Stimulated activated CD8-positive, alpha-beta memory T cell treated with anti-CD3 and anti-CD28 coated beads, Interleukin-7, amount 100 ng/mL, for 24 hours (primary cell): Measurements from ENCODE around the gene TRMT112.
"Not testable (repeated sequence)": the region's sequence is repeated elsewhere in the genome, so short reads cannot be mapped to it uniquely, and the experiment has no call there.

Experiments used
- DNase-seq: peaks from one replicate; pipeline ENCODE4 v3.0.0-alpha.2; 2020; ENCODE audit warnings: low read depth

TRMT112 gene

DNA sequence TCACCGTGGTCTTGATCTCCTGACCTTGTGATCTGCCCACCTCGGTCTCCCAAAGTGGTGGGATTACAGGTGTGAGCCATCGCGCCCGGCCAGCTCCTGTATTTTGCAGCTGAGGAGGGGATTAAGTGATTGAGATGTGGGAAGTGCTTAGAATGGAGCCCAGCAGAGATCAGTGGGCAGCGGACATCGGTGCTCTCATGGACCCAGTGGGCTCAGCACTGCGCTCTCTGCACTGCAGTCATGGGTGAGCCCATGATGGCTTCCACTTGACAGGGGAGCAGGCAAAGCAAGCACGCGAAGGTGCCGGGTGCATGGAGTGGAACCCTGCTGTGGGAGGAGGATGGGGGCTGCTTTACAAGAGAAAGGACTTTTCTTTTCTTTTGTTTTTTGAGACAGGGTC is 13.5 kb upstream of the TRMT112 start:
- DNase-seq: no peak

DNA sequence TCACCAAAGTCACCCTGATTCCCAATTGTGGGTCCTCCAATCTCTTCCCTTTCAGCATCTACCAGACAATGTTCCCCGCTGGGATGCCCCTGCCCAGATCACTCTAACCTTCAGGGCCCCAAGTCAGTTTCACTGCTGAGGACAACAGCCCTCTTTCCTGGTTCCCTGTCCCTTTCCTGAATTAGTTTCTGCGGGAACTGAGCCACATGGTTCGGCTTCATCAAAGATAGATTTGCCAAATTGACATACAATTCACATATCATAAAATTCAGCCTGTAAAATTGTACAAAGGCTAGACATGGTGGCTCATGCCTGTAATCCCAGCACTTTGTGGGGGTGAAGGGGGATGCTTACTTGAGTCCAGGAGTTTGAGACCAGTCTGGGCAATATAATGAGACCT is 10.6 kb upstream of the TRMT112 start:
- no peak for DNase-seq

DNA sequence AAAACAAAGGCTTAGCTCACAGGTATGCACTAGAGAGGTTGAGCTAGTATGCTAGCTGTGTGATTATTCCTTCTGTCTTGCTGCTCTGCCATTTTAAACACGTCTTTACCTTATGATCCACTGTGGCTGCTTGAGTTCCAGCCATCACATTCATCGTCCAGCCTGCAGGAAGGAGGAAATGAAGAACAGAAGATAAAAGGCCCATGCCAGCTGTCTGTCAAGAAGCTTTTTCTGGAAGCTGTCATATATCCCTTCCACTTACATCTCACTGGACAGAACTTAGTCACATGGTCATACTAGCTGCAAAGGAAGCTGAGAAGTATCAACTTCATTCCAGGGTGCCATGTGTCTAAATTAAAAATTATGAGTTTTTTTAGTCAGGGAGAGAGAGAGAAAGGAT is 10.0 kb upstream of the TRMT112 start:
- no peak for DNase-seq

DNA sequence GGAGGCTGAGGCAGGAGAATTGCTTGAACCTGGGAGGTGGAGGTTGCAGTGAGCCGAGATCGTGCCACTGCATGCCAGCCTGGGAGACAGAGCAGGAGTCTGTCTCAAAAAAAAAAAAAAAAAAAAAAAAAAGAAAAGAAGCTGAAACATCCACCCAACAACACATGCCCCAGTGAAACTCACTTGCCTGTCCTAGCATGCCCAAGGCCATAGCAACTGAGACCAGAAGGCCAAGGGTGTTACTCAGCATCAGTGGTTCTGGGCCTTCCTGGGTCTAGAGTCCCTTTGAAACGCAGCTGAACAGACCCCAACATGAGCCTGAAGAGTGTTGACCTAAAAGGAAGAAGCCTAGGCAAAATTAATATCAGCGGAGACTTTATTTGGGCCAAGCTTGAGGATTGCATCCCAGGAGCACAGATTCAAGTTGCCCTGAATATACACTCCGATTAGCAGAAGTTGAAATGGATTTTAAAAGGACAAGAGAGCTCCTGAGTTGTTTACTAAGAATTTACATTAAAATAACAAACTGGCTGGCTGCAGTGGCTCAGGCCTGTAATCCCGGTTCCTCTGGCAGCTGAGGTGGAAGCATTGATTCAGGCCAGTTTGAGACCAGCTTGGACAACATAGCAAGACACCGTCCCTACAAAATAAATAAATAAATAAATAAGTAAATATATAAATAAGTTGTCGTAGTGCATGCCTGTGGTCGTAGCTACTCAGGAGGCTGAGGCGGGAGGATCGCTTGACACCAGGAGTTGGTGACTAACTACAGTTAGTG is 7.5 kb upstream of the TRMT112 start:
- no peak for DNase-seq

DNA sequence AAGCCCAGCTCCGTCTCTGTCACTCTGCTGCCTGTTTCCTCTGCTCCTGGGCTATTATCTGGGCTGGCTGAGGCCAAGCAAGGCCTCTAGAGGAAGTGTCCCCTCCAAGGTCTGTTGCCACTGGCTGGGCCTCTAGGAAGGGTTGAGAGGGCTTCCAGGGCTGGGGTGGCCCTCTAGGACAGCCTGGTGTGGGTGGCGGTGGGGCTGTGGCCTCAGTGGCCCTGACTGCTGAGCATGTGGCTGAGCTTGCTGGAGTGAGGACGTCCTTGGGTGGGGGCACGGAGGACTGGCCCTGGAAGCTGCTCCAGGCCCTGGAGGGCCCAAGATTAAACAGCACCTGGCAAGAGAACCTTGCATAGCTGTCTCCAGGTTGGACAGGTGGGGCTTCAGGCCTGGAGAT is 6.6 kb upstream of the TRMT112 start:
- DNase-seq: not testable (repeated sequence)

DNA sequence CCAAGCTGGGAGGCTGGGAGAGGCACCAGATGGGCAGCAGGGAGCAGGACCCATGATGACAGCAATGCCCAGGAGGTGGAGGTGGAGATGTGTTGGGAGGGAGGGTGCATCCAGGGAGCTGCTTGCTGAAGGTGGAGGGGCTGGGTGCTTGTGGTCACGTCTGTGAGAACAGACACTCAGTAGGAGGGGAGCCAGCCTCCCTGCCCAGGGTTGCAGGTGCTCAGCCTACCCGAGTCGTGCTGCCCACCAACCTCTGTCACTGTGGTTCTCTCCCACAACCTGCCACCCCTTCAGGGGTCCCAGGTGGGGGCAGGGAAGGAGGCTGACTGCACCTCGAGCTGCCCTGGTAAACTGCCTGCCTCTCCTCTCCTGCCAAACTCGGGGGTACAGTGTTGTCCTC is 6.0 kb upstream of the TRMT112 start:
- no peak for DNase-seq

DNA sequence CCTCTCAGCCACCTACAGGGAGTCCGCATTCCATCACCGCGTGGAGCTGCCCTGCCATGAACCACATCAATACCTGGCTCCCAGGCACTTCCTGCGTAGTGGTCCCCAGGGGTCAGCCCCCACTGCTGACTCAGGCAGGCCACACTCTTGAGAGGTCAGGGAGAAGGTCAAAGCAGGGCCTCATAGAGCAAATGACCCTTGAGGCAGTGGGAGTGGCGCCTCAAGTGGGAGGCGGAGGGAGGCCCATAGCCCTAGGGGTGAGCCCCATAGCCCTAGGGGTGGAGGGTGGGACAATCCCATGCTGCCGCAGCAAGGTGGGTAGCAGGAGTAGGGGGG is 5.5 kb upstream of the TRMT112 start:
- DNase-seq: no peak

DNA sequence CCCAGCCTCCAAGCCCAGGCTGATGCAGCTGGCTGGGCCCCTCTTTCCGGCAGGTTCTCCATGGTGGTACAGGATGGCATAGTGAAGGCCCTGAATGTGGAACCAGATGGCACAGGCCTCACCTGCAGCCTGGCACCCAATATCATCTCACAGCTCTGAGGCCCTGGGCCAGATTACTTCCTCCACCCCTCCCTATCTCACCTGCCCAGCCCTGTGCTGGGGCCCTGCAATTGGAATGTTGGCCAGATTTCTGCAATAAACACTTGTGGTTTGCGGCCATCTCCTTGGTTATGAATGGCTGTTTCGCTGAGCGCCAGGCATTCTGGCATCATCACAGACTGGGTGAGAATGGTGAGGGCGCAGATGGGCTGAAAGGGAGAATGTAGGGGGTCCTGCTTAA is 4.2 kb upstream of the TRMT112 start:
- DNase-seq: no peak

DNA sequence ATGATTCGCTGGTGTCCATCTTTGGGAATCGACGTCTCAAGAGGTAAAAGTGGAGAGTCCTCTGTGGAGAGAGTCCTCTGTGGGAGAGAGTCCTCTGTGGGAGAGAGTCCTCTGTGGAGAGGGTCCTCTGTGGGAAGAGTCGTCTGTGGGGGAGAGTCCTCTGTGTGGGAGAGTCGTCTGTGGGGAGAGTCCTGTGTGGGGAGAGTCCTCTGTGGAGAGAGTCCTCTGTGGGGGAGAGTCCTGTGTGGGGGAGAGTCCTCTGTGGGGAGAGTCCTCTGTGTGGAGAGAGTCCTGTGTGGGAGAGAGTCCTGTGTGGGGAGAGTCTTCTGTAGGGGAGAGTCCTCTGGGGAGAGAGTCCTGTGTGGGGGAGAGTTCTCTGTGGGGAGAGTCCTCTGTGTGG is 3.7 kb upstream of the TRMT112 start:
- DNase-seq: no peak

DNA sequence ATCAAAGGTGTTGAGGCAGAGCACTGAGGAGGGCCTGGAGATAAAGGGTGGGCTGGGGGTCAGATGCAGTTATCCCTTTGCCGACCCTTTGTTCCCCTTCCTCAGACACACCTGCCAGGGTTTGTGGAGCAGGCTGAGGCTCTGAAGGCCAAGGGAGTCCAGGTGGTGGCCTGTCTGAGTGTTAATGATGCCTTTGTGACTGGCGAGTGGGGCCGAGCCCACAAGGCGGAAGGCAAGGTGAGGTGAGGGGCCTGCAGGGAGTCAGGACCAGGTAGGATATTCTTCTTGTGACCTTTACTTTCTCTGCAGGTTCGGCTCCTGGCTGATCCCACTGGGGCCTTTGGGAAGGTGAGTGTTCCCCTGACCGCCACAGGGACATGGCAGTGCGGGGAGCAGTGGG is 3.2 kb upstream of the TRMT112 start:
- DNase-seq: no peak

DNA sequence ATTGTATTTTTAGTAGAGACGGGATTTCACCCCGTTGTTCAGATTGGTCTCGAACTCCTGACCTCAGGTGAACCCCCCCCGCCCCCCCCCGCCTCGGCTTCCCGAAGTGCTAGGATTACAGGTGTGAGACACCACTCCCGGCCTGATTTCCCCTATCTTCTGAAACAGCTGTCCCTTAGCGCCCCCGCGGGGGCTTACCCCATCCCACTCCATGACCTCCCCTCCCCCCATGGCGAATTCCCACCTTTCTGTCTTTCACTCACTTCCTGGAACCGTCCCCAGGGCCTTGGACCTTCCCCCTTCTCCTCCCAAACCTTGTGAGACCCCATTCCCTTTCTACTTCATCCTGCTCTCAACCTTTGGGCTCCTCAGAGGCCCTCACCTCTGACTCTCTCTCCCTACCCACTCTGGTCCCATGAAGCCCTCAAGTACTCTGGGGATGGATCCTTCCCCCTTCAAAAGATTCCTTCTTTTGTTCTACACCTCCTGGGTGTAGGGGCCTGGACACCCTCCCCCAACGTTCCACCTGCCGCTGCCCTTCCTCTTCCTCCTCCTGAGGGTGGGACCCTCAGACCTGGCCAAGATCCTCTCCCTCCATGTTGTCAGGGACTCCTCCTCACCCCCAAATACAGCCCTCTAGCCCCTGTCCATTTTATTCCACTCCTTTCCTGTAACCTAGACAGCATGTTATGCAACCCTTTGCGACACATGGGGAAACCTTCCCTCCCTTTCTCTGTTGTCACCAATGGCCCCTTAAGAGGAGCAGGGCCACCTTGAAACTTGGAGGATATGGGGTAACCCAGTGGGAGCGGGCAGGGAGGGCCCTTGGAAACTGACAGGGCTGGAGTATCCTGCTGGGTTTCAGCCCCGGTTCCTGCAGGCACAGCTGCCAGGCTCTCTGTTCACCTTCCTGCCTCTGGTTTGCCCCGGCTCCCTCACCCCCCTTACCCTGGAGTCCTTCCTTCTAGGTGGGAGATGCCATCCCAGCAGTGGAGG is 1.7 kb upstream of the TRMT112 start:
- DNase-seq: no peak

DNA sequence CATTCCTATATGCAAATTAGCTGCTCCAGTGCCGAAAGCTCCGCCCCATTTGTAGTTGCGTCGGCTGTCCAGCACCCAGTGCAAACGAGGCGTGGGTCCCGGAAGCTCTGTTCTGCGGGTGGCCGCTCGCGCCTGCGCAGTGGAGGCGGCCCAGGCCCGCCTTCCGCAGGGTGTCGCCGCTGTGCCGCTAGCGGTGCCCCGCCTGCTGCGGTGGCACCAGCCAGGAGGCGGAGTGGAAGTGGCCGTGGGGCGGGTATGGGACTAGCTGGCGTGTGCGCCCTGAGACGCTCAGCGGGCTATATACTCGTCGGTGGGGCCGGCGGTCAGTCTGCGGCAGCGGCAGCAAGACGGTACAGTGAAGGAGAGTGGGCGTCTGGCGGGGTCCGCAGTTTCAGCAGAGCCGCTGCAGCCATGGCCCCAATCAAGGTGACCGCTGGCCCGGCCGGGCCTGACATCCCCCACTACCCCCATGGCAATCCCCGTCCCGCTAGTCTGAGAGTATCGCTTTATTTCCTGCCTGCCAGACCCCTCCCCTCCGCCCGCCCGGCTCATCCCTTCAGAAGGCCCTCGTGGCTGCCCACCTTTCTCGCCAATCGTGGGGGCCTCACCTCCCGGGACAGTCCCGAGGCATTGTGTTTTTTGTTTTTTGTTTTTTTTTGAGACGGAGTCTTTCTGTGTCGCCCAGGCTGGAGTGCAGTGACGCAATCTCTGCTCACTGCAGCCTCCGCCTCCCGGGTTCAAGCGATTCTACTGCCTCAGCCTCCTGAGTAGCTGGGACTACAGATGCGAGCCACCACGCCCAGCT is 804 bp upstream of the TRMT112 start, which contains the start of gene PRDX5:
PRDX5 (plus strand) TSS at position 161 of the 805 bp plus-strand sequence; CDS start at position 256, 95 bp downstream.
- DNase-seq: peak; percentile 84

DNA sequence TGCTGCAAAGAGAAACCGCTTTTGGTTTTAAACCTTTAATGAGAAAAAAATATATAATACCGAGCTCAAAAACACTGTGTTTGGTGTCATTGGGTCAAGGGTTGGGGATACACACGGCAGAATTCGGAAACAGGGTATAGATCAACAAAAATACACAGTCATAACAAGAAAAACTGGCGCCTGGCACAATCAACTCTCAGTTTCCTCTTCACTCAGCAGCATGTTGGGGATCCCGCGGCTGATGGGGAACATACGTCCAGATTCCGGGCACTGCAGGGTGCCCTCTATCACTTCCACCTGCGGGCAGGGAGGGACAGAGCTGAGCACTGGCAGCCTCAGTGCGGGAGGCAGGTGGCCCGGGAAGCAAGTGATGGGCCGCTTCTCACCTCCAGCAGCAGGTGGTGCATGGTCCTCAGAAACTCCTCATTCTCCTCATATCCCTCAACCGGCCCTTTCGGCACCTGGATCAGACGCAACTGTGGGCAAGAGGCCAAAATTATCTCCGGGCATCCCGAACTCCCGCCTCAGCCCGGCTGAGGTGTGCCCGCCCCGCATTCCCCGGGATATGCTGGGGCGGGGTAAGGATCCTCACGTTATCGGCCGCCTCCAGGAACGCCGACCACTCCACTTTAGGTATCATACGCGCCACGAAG is 561 bp downstream of the TRMT112 start:
- DNase-seq: no peak

DNA sequence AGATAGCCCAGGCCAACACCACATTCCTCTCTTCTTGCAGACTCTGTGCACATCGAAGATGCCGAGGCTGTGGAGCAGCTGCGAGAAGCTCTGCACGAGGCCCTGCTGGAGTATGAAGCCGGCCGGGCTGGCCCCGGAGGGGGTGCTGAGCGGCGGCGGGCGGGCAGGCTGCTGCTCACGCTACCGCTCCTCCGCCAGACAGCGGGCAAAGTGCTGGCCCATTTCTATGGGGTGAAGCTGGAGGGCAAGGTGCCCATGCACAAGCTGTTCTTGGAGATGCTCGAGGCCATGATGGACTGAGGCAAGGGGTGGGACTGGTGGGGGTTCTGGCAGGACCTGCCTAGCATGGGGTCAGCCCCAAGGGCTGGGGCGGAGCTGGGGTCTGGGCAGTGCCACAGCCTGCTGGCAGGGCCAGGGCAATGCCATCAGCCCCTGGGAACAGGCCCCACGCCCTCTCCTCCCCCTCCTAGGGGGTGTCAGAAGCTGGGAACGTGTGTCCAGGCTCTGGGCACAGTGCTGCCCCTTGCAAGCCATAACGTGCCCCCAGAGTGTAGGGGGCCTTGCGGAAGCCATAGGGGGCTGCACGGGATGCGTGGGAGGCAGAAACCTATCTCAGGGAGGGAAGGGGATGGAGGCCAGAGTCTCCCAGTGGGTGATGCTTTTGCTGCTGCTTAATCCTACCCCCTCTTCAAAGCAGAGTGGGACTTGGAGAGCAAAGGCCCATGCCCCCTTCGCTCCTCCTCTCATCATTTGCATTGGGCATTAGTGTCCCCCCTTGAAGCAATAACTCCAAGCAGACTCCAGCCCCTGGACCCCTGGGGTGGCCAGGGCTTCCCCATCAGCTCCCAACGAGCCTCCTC is 1.5 kb downstream of the TRMT112 start:
- not testable (repeated sequence) for DNase-seq

DNA sequence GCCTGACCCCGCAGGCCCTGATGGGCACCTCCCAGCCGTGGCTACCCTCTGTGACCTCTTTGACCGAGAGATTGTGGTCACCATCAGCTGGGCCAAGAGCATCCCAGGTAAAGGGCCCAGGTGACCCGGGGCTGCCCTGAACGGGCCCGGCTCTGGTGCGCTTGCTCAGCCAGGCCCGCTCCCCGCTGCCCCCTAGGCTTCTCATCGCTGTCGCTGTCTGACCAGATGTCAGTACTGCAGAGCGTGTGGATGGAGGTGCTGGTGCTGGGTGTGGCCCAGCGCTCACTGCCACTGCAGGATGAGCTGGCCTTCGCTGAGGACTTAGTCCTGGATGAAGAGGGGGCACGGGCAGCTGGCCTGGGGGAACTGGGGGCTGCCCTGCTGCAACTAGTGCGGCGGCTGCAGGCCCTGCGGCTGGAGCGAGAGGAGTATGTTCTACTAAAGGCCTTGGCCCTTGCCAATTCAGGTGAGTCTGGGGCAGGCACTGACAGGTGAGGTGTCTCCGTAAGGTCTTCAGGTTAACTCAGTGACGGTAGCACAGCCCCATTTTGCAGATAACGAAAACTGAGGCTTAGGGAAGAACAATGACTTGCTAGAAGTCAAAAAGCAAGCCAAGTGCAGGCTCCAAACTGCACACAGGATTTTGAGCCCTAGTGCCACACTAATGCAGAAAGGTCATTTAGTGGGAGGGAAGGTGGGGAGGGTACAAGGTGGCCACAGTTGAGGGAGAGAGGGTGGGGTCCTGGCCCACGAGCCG is 2.4 kb downstream of the TRMT112 start:
- no peak for DNase-seq

DNA sequence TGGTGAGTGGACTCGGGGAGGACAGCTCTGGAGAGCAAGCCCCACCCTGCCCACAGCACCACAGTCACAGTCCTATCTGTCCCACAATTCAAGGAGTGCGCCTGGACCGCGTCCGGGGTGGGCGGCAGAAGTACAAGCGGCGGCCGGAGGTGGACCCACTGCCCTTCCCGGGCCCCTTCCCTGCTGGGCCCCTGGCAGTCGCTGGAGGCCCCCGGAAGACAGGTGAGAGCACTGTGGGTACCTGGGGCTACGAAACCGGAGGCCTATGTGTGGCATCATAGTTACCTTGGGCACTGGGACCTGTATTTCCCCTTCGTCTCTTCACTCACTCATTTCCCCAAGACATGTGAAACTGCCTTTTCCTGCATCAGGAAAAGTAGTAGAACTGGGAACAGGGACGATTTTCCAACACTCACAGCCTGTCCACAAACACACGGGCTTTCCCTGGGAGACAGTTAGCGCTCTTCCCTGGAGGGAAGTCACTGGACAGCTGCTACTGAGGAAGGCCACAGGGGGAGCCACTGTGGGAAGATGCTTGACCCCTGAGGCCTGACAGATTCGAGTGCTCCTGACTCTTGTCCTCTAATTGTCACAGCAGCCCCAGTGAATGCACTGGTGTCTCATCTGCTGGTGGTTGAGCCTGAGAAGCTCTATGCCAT is 3.1 kb downstream of the TRMT112 start:
- no peak for DNase-seq

DNA sequence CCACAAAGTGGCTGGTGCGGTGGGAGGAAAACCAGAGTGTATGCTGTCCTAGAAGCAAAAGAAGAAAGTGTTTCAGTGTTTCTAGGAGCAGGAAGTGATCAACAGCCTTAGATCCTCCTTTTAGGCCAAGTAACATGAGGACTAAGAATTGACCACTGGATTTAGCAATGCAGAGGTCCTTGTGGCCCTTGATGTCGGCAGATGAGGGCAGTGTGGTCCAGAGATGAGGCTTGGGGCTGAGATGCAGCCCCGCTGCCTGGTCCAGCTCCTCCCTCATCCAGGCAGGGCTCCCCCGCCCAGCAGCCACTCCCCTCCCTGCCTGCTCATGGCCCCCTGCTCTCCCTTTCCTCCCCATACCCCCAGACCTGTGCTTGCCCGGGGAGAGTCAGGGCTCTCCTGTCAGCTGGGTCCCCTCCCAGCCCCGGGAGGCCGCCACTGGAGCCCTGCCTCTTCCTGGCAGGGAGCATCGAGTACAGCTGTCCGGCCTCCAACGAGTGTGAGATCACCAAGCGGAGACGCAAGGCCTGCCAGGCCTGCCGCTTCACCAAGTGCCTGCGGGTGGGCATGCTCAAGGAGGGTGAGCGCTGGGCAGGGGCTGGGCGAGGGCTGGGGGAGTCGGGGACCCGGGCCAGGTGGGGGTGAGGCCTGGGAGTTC is 3.7 kb downstream of the TRMT112 start:
- no peak for DNase-seq

DNA sequence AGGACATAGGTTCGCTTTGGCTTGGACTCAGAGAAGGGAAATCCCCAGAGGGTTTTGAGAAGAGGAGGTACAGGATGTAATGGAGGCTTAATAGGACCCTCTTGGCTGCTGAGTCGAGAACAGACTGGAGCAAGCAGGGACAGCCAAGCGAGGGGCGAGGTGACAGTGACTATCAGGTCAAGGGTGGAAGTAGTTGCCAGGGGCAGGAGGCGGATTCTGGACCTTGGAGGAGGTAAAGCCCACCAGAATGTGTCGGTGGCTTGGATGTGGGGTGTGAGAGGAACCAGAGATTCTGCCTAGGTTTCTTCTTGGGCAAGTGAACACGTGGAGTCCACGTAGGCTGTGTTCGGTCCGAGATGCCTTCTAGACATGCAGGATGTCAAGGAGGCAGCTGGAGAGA is 4.4 kb downstream of the TRMT112 start:
- DNase-seq: no peak

DNA sequence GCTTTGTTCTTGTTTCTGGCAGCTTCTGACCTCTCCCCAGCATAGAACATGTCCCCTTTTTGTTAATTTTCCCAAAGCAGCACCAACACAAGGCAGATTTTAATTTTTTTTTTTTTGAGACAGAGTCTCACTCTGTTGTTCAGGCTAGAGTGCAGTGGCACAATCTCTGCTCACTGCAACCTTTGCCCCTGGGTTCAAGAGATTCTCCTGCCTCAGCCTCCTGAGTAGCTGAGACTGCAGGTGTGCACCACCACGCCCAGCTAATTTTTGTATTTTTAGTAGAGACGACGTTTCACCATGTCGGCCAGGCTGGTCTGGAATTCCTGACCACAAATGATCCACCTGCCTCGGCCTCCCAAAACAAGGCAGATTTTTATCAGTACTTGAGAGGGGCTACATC is 9.6 kb downstream of the TRMT112 start:
- DNase-seq: not testable (repeated sequence)
